GM18951 (cell line): Measurements from ENCODE around the gene ACSF3.

Experiments
- POLR2A ChIP-seq: IDR thresholded peaks from 4 replicates; pipeline ENCODE4 v1.6.1; 2011; ENCODE audit warnings: mild to moderate bottlenecking; ENCODE audit not compliant: insufficient read length, insufficient read depth; ENCODE audit errors: extremely low read depth
- in situ Hi-C: fragments of 300-500 bp; cut with MboI; formaldehyde crosslinking; loops from one replicate; pipeline ENCODE4 v1.12.0; 2022; ENCODE audit warnings: low sequenced_read_pairs, mixed read lengths, inconsistent platforms; ENCODE audit not compliant: unreplicated experiment

ACSF3 gene

DNA sequence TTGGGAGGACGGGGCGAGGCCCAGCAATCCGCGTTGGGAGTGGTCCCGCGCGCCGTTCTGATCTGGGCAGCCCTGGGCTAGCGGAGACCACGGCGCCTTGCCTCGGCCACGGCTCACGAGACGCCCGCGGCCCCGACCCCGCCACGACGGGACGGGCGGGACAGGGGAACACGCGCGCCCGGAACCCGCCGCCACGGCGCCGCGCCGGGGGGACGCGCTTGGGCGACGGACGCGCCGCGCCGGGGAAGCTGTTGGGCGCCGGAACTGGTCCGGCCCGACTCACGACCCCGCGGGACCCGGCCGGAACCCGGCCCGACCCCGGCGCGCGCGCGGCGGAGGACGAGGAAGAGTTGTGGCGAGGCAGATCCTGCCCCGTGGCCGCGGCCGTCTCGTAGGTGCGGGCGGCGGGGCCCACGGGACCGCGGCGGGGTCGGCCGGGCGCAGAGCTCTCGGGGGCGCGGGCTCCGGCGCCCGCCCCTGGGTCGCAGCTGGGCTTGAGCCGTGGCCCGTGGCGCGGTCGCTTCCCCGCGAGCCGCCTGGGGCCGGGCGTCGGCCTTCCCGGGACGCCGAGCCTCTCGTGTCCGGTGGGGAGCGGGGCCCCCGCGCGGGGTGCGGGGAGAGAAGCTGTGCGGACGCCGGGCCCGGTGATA, at the start of gene ACSF3:
Gene ACSF3, plus strand, starts transcription at position 251 of the 650 bp plus-strand sequence. CDS start 6,830 bp downstream, outside the sequence.
- TF ChIP-seq POLR2A, result peak; percentile 83
- in situ Hi-C loops, result no loop called here

GRCh38 chr16:89044418-89045180, 49.1 kb upstream of the ACSF3 start:
- no peak for TF ChIP-seq POLR2A
- in situ Hi-C loops, result no loop called here

DNA sequence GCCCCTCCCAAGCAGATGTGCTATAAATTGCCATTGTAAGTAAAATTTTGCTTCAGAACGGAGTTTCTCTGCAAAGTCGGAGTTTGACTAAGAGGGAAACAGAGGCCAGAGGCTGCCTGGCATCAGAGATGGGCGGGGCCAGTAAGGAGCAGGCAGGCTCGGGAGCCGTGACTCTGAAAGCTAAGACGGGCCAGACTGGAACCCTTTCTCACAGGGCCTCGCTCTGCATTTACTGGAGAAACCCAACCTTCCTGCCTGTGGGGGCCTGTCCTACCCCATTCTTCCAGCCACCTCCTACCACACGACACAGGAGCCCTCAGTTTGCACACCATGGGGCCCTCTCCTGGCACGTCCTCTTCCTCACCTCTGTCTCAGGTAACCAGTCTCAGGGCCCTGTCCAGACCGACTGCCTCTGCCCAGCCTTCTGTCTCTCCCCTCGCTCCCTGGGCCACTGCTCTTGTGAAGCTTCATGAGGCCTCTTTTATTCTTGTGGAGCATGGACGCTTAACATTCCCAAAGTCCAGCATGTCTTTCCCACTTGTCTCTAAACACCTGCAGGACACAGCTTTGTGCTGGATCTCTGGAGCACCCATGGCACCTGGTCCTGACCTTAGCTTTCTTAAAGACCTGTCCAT, 48.4 kb upstream of the ACSF3 start:
- in situ Hi-C loops, result no loop called here
- TF ChIP-seq POLR2A, result no peak

- TF ChIP-seq POLR2A, result no peak
- in situ Hi-C loops, result no loop called here
Measured at GRCh38 chr16:89045881-89046280, 47.8 kb upstream of the ACSF3 start.

DNA sequence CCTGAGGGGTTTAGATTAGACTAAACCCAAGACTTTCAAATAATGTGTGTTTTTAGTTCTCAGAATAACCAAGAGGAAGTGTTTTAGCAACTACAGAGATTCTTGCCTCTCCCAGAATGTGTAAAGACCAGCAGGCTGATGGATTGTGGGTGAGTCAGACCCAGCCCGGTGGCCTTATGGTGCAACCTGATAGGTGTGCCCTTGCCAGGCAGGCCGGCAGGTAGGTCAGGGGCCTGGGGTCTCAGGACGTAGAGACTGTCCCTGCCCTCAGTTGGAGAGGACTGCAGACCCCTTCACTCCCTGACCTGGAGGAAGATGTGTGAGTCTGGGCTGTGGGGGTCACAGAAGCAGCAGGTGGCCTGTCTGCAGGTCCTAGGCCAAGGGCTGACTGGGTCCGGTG, 47.2 kb upstream of the ACSF3 start:
- in situ Hi-C loops, result no loop called here
- no peak for TF ChIP-seq POLR2A

GRCh38 chr16:89047331-89048089, 46.1 kb upstream of the ACSF3 start:
- no peak for TF ChIP-seq POLR2A
- in situ Hi-C loops, result no loop called here

GRCh38 chr16:89048090-89048725, 45.4 kb upstream of the ACSF3 start:
- TF ChIP-seq POLR2A, result no peak
- in situ Hi-C loops, result no loop called here

- TF ChIP-seq POLR2A, result no peak
- in situ Hi-C loops, result no loop called here
Measured at GRCh38 chr16:89048871-89049422, 44.7 kb upstream of the ACSF3 start.

- in situ Hi-C loops, result no loop called here
- no peak for TF ChIP-seq POLR2A
Measured at GRCh38 chr16:89049484-89050118, 44.1 kb upstream of the ACSF3 start.

- in situ Hi-C loops, result no loop called here
- TF ChIP-seq POLR2A, result no peak
Measured at GRCh38 chr16:89050119-89050867, 43.4 kb upstream of the ACSF3 start.

GRCh38 chr16:89050868-89051311, 42.8 kb upstream of the ACSF3 start:
- in situ Hi-C loops, result no loop called here
- TF ChIP-seq POLR2A, result no peak
